ENCODE results near the gene STX5. TPM values are rescaled to one million over a fixed set of nuclear protein-coding genes. Genes with fewer than 3 reads are reported as not detected.
"Not testable (repeated sequence)": the region's sequence is repeated elsewhere in the genome, so short reads cannot be mapped to it uniquely, and the experiment has no call there.

The STX5 gene
- total and polyA plus RNA-seq, 10 of the 15 experiments (the other 5 are each of a cell fraction or from before 2014, with no cell fraction given) = 3.8 to 35.4 (median 27.4) TPM

- 84% methylated on average over 3 of the region's 3 CpGs for WGBS (ENCODE audit: insufficient coverage, insufficient replicate concordance, low lambda C conversion rate, missing lambda C conversion rate)
- Histone ChIP-seq H3K79me2 (ENCODE audit: control insufficient read depth, insufficient read depth, low read length) (peaks cover 10% of the 10 kb centered on the region), H3K4me3 (no peak overlapping the region), H3K9me3 (replicated peaks; ENCODE audit: control insufficient read depth, insufficient read depth, low read length) (no peaks in the 10 kb centered on the region), H2AFZ (ENCODE audit: control insufficient read depth, low read depth, low read length) (no peak overlapping the region), H3K36me3 (ENCODE audit: control insufficient read depth in 2 of 2, insufficient read depth in 2 of 2, low read length in 1 of 2) (no peaks in the 10 kb centered on the region), H3K4me1 (ENCODE audit: control insufficient read depth, insufficient read depth, low read length) (peaks cover 7% of the 10 kb centered on the region), H3K4me2 (ENCODE audit: control insufficient read depth, insufficient read depth) (no peak overlapping the region), H4K20me1 (ENCODE audit: control insufficient read depth, insufficient read depth) (no peaks in the 10 kb centered on the region), H3K9ac (ENCODE audit: control insufficient read depth, insufficient read depth, low read length) (no peak overlapping the region), H3K27me3 (replicated peaks in 1 of 2; ENCODE audit: control insufficient read depth in 2 of 2, insufficient read depth in 2 of 2, low read length in 1 of 2) (no peaks in the 10 kb centered on the region), H3K27ac (ENCODE audit: control insufficient read depth, insufficient read depth) (no peak overlapping the region)
- in situ Hi-C loops (cut with MboI) = no loop called here
- ATAC-seq (no peak), FAIRE-seq (no peak), DNase-seq (ENCODE audit: low read depth, low spot score) (no peak)
- POLR2A ChIA-PET = interaction anchor here (1.0 to 4.0 kb wide), 4 partner anchors 11 to 38 kb away, joined by 3 to 66 read pairs (median 6); partner anchors contain the start of gene STX5
- SMC1A ChIA-PET (ENCODE audit: uncharacterized antibody, unreplicated experiment) = interaction anchor here (0.8 to 2.3 kb wide), 3 partner anchors 10 to 20 kb away, joined by 3 to 14 read pairs (median 8); no protein-coding TSS in a partner anchor
- TF ChIP-seq RAD51 (IDR thresholded peaks at IDR 0.05) (no peak), NR2C1 (IDR thresholded peaks at IDR 0.05) (no peak), ZBTB11 (CRISPR knock-in tag; IDR thresholded peaks at IDR 0.05) (no peak), ZBTB33 (IDR thresholded peaks at IDR 0.05) (no peak), MYC (IDR thresholded peaks at IDR 0.05; ENCODE audit: insufficient read depth, insufficient read length, insufficient replicate concordance, low read length, severe bottlenecking) (no peak), RELA (IDR thresholded peaks at IDR 0.05; ENCODE audit: borderline replicate concordance, partially characterized antibody) (no peak)
- intact Hi-C loops (cut with micrococcal nuclease; ENCODE audit: unreplicated experiment) = no loop called here
- no TSS peak for BruUV-seq (replicated peaks)
- CTCF ChIA-PET = interaction anchor here (0.6 to 1.6 kb wide), 4 partner anchors 8 to 36 kb away, joined by 3 to 6 read pairs (median 4); partner anchors contain the start of gene STX5
- RAD21 ChIA-PET (ENCODE audit: unreplicated experiment) = no interaction called here
Observed at GRCh38 chr11:62843466-62843865, 11.6 kb upstream of the STX5 start.

- Histone ChIP-seq H3K4me2 (ENCODE audit: control insufficient read depth, insufficient read depth) (peak overlapping the region; percentile 89), H3K27ac (ENCODE audit: control insufficient read depth, insufficient read depth) (peak overlapping the region; percentile 98; the same call in 1 of the 2 replicates), H3K9ac (ENCODE audit: control insufficient read depth, insufficient read depth, low read length) (peak overlapping the region; percentile 99; the same call in 1 of the 2 replicates), H2AFZ (ENCODE audit: control insufficient read depth, low read depth, low read length) (peak overlapping the region; percentile 90), H3K79me2 (ENCODE audit: control insufficient read depth, insufficient read depth, low read length) (peaks cover 16% of the 10 kb centered on the region)
- WGBS (ENCODE audit: insufficient coverage, insufficient replicate concordance, low lambda C conversion rate, missing lambda C conversion rate) = 72% methylated on average over 9 of the region's 9 CpGs
- ChIA-PET POLR2A (interaction anchor here (0.6 to 4.0 kb wide), 10 partner anchors 11 to 116 kb away, joined by 3 to 66 read pairs (median 4); partner anchors contain the start of genes HNRNPUL2, STX5 and ZBTB3), SMC1A (ENCODE audit: uncharacterized antibody, unreplicated experiment) (interaction anchor here (0.8 to 1.6 kb wide), 3 partner anchors 11 to 21 kb away, joined by 3 to 14 read pairs (median 5); no protein-coding TSS in a partner anchor), CTCF (interaction anchor here (0.6 to 2.7 kb wide), 4 partner anchors 9 to 35 kb away, joined by 4 to 13 read pairs (median 5); no protein-coding TSS in a partner anchor)
- H4K20me1 ChIP-seq (ENCODE audit: control insufficient read depth, insufficient read depth); H3K9me3 ChIP-seq (replicated peaks; ENCODE audit: control insufficient read depth, insufficient read depth, low read length); H3K36me3 ChIP-seq (ENCODE audit: control insufficient read depth in 2 of 2, insufficient read depth in 2 of 2, low read length in 1 of 2); DNase-seq (ENCODE audit: low read depth, low spot score); H3K27me3 ChIP-seq (replicated peaks in 1 of 2; ENCODE audit: control insufficient read depth in 2 of 2, insufficient read depth in 2 of 2, low read length in 1 of 2); RAD21 ChIA-PET (ENCODE audit: unreplicated experiment); H3K4me3 ChIP-seq; FAIRE-seq; in situ Hi-C loops (cut with MboI); ATAC-seq; intact Hi-C loops (cut with micrococcal nuclease; ENCODE audit: unreplicated experiment); H3K4me1 ChIP-seq (ENCODE audit: control insufficient read depth, insufficient read depth, low read length); BruUV-seq (replicated peaks): not testable (repeated sequence)
Observed at GRCh38 chr11:62842891-62843290, 11.0 kb upstream of the STX5 start.
